ENCODE data around the gene AGPAT3.

Gene AGPAT3

DNA sequence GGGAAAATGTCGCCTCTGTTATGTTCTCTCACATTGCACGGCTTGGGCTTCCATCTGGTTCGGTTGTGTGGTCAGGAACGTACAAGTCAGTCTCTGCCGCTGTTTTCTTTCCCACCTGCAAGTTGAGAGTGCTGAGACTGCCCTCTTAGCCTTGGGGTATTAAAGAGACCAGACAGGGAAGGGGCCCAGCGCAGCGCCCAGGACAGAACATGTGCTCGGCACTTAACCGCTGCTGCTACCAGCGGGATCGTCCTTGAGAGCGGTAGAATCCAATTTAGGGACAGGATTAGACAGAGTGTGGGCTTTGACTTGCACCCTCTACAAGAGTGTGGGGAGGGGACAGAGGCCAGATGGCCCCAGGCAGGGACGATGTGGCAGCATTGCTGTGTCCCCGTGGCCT is 17.7 kb upstream of the AGPAT3 start:
- DNase-seq (ENCODE audit: insufficient read length, low spot score) (no peak), FAIRE-seq (no peak)
- no peak for TF ChIP-seq POLR2A (IDR thresholded peaks at IDR 0.05; ENCODE audit: low read depth, low read length)

DNA sequence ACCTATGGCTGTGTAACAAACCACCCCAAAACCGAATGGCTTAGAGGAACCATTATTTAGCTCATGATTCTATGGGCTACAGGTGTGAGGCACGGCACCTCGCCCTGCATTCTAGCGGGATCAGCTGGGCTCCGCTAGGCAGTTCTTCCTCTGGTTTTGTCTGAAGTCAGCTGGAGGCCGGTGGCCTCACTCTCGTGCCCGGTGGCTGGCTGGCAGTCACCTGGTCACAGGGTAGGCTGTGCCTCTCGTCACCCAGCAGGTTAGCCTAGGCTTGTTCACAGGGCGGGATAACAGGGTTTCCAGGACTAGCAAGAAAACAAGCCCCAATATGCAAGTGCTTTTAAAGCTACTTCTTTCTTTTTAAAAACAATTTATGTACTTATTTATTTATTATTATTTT is 16.3 kb upstream of the AGPAT3 start:
- FAIRE-seq (no peak), DNase-seq (ENCODE audit: insufficient read length, low spot score) (no peak)
- no peak for TF ChIP-seq POLR2A (IDR thresholded peaks at IDR 0.05; ENCODE audit: low read depth, low read length)

DNA sequence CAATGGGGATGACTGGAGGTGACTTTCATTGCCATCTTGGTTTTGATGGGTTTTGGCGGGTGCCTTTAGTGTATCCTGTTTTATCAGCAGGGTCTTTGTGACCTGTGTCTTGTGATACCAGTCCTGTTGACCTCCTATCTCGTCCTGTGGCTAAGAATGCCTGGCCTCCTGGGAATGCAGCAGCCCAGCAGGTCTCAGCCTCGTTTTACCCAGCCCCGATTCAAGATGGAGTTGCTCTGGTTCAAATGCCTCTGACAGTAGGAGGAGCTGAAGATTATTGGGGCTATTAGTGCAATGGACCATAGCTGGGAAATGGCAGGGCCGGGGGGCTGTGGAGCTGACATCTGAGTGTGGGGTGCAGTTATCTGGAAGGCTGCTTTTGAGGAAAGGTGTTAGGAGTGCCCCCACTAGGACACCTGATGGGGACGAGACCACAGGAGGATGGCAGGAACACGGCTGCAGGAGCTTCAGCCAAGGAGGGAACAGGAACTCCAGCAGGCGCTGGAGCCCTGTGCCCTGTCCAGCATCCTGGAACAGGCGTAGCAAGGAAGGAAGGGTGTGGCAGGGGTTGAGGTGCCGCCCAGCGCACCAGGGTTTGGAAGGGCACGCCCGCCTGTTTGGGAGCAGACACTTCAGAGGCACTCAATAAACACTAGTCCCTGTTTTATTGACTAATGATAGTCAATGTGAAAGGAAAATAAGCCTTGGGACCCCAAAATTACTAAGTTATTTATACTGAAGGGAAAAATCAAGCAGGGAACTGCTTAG is 15.3 kb upstream of the AGPAT3 start:
- no peak for TF ChIP-seq POLR2A (IDR thresholded peaks at IDR 0.05; ENCODE audit: low read depth, low read length)
- FAIRE-seq = no peak
- DNase-seq (ENCODE audit: insufficient read length, low spot score) = no peak

DNA sequence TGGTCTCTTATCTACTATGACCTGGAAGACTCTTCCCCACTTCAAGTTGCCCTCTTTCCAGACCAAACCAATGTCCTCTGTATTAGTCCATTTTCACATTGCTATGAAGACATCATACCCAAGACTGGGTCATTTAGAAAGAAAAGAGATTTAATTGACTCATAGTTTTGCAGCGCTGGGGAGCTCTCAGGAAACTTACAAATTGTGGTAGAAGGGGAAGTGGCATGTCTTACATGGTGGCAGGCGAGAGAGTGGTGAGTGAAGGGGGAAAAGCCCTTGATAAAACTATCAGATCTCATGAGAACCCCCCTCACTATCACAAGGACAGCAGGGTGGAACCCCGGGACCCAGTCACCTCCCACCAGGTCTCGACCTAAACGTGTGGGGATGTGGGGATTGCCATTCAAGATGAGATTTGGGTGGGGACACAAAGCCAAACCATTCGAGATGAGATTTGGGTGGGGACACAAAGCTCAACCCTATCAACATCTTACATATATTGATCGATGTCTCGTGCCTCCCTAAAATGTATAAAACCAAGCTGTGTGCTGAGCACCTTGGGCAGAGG is 14.2 kb upstream of the AGPAT3 start:
- TF ChIP-seq POLR2A (IDR thresholded peaks at IDR 0.05; ENCODE audit: low read depth, low read length) = no peak
- FAIRE-seq (no peak), DNase-seq (ENCODE audit: insufficient read length, low spot score) (no peak)

DNA sequence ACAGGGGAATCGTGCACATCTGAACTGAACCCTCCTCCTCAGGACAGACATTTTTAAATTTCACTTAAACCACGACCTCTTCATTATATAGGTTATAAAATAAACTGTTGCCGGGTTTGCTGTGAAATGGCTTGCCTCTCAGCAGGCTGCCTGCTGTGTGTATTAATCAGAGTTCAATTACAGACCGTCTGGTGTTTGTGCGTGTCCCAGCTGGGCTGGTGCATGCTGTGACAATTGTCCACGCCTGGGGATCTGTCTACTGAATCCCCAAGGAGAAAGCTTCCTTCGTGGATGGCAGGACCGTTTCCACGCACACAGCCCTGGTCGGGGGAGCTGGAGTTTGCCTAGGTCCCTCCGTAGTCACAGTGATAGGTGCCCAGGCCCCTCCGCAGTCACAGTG is 13.4 kb upstream of the AGPAT3 start:
- FAIRE-seq = no peak
- no peak for TF ChIP-seq POLR2A (IDR thresholded peaks at IDR 0.05; ENCODE audit: low read depth, low read length)
- DNase-seq (ENCODE audit: insufficient read length, low spot score) = no peak

DNA sequence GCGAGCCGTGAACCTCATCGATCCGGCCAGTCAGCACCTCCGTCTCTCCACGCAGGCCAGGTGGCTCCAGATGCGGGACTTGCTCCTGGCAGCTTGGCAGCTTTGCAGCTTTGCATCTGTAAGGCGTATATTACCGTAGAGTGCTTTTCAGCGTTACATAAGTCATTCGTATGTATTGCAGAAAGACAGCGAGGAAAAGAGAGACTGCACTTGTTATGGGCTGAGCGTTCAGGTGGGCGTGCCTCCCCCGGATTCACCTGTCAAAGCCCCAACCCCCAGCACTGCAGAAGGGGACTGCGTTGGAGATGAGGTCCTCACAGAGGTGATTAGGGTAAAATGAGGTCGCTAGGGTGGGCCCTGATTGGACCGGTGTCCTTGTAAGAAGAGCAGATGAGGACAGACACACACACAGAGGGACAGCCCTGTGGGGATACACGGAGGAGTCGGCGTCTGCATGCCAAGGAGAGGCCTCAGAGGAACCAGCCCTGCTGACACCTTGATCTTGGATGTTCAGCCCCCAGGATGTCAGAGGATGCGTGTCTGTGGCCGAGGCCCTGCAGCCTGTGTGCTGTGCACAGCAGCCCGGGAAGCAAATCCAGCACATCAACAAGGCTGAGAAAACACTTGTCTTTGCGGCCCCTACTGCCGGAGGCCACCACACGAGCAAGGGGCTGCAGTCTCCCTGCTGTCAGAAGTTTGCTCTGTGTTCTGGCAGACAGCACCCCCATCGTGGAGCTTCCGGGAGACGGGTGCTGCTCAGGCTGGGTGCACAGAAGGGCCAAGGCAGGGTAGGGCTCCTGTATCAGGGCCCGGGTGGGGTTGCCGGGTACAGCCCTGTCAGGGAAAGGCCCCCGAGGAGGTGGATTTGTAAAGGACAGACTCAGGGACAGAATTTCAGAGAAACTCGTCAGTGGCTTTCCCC is 10.9 kb upstream of the AGPAT3 start:
- no peak for FAIRE-seq
- no peak for DNase-seq (ENCODE audit: insufficient read length, low spot score)
- TF ChIP-seq POLR2A (IDR thresholded peaks at IDR 0.05; ENCODE audit: low read depth, low read length) = no peak

DNA sequence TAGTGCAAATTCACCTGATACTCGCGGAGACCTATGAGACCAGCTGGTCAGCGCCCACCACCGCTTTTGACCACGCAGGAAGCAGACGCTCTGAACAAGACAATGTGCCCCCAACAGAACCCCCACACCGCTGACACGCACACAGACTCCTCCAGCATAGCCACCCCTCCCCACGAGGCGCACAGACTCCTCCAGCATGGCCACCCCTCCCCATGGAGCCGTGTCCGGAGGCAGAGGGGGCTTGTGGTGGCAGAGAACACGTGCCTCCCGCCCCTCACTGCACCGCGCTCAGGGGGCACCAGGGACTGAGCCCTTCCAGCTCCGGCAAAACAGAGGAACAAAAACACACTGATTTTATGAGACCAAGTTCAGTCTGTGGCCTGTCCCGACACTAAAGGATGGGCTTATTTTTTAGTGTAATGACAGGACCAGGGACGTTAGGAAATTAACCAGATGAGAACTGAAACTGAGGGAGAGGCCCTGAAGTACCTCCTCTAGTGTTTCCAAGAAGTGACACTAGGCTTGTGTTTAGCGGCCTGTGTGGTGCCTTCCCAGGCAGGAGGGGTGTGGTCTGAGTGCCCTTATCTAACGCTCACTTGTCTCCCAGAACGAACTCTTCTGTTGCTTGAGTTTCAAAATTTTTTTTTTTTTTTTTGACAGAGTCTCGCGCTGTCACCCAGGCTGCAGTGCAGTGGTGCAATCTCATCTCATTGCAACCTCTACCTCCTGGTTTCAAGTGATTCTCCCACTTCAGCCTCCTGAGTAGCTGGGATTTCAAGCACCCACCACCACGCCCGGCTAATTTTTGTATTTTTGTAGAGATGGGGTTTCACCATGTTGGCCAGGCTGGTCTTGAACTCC is 10.0 kb upstream of the AGPAT3 start:
- DNase-seq (ENCODE audit: insufficient read length, low spot score) = no peak
- TF ChIP-seq POLR2A (IDR thresholded peaks at IDR 0.05; ENCODE audit: low read depth, low read length) = no peak
- no peak for FAIRE-seq

DNA sequence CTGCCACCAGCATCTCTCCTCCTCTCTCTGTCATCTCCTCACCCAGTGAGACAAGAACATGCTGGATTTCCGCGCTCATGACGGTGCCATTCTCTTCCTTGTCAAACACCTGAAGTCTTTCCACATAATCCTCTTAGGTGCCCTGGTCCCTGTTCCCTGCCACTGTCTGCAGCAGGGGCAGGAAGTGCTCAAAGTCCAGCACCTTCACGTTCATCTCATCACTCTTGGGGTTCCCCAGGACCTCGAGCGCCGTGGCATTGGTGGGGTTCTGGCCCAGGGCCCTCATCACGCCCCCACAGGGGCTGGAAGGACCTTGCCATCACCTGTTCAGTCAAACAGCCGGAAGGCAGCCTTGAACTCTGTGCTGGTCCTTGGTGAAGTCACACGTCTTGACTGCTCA is 9.1 kb upstream of the AGPAT3 start:
- FAIRE-seq (no peak), DNase-seq (ENCODE audit: insufficient read length, low spot score) (no peak)
- no peak for TF ChIP-seq POLR2A (IDR thresholded peaks at IDR 0.05; ENCODE audit: low read depth, low read length)

DNA sequence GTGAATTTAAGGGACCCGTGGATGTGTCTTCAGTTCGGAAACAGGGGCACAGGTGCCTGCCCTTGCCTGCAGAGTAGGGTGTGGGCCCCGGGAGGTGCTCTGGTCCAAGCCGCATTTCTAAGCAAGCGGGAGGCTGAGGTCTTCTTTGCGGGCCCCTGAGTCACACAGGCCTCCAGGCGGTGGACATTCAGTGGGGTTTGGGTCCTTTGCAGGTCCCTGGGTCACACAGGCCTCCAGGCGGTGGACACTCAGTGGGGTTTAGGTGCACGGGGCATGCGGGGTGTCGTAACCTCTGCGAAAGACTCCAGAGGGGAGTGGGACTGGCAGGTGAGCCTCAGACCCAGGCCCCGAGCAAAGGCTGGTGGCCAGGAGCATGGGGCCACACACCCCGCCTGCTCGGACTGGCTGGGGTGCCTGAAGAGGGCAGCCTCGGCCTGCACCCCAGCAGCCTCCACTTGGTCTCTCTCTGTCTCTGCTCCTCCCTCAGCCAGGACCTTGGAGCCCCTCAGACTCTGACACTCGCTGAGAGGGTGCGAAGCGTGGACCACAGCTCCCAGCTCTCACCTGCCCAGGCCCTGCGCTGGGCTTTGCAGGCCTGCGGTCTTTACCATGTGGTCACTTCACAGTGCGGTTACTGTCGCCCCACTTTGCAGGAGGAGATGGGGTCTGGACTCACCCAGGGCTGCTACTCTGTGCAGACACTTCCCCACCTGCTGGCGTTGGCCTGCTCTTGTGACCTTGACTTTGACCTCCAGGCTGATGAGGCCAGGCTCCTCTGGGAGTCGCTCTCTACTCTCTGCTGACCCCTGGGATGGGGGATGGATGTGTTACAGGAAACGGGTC is 6.0 kb upstream of the AGPAT3 start:
- TF ChIP-seq POLR2A (IDR thresholded peaks at IDR 0.05; ENCODE audit: low read depth, low read length) = no peak
- FAIRE-seq (no peak), DNase-seq (ENCODE audit: insufficient read length, low spot score) (no peak)

DNA sequence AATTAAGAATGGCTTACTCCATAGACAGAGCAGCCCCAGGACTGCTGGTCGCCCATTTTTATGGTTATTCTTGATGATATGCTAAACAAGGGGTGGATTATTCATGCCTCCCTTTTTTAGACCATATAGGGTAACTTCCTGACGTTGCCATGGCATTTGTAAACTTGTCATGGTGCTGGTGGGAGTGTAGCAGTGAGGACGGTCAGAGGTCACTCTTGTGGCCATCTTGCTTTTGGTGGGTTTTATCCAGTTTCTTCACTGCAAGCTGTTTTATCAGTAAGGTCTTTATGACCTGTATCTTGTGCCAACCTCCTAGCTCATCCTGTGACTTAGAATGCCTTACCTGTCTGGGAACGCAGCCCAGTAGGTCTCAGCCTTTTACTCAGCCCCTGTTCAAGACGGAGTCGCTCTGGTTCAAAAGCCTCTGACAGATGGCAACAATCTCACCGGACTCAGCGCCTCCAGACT is 5.2 kb upstream of the AGPAT3 start:
- no peak for FAIRE-seq
- TF ChIP-seq POLR2A (IDR thresholded peaks at IDR 0.05; ENCODE audit: low read depth, low read length) = no peak
- DNase-seq (ENCODE audit: insufficient read length, low spot score) = no peak

DNA sequence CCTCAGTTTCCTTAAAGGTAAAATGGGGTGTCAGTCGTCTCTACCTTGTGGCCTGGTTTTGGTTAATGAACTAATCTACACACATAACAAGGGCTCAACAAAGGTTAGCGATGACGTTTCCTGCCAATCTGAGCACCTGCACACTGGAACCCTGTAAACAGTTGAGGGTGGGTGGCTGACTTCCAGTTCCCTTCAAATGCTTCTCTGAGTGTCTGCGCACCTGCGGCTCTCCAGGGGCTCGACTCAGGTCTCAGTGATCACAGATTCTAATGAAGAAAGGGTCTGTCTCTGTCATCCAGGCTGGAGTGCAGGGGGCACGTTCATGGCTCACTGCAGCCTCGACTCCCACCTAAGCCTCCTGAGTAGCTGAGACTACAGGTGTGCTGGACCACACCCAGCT is 3.3 kb upstream of the AGPAT3 start:
- DNase-seq (ENCODE audit: insufficient read length, low spot score) (no peak), FAIRE-seq (no peak)
- no peak for TF ChIP-seq POLR2A (IDR thresholded peaks at IDR 0.05; ENCODE audit: low read depth, low read length)

DNA sequence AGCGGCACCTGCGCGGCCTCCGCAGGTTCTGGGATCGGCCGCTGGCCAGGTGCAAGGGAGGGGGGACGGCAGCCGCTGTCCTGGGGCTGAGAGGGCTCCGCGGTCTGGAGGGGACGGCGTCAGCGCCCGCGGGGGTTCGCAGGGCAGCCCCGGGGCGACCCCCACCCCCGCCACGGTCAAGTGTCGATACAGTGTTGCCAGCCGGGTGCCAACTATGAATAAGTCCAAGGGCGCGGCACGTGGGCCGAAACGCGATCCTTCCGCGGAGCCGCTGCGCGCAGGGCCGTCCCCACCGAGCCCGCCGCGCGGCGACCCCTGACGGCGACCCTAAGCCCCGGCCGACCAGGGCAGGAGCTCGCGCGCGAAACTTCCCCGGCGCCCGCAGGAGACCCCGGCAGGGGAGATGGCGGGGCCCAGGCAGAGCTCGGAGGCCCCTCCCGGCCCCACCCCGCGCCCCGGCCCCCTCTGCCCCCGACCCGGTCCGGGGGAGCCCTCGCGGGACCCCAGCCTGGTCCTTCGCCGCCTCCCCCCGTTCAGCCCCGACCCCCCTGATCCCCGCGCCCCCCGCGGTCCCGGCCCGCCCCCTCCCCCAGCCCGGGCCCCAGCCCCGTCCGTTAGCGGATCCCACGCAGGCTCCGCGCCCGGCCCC is 586 bp upstream of the AGPAT3 start:
- FAIRE-seq = no peak
- peak; percentile 41 for DNase-seq (ENCODE audit: insufficient read length, low spot score)
- no peak for TF ChIP-seq POLR2A (IDR thresholded peaks at IDR 0.05; ENCODE audit: low read depth, low read length)

Measured in H54 (cell line).